ENCODE data around the gene BTK. TPM values are rescaled to one million over a fixed set of nuclear protein-coding genes. Genes with fewer than 3 reads are reported as not detected.

The BTK gene
- total RNA-seq, 2 experiments from 2014 or later, result 133 to 140 TPM

DNA sequence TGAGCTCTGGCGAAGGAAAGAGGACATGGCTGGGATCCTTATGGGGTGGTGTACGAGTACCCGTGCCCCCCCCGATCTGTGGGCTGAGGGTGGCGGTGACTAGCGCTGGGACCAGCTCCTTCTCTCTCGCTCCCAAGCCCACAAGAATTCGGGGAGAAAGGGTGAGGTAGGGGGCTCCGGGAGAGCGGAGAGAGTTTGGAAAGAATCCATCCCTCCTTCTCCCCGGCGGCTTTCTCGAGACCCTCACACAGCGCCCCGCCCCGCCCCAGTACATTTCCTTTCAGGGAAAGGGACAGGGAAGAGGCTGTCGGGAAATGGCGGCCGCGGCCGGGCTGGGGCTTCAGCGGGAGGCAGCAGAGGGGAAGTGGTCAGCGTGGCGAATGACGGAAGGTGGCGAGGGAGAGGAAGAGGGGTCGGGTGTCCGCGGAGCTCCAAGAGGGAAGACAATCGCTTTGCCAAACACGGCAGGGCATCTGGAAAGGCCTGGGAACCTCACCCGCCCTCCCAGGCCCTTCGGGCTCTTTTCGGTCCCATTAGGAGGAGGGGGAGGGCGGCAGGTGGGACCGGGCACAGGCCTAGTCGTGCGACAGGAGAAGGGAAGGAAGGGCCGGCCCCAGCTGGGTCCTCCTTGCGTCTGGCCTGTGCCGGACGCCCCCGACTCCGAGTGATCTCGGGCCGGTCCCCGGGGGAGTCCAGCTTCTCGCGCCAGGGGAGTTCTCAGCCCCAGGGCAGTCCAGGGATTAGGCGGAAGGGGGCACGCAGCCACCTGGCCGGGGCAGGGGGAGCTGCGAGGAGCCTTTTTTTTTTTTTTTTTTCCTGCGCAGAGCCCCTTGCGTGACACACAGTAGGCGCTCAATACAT lies 32.2 kb upstream of the BTK start:
- no peak overlapping the region for H3K4me3 ChIP-seq (ENCODE audit: low read depth, low read length, poor library complexity, severe bottlenecking)
- TF ChIP-seq, protein P1, sequence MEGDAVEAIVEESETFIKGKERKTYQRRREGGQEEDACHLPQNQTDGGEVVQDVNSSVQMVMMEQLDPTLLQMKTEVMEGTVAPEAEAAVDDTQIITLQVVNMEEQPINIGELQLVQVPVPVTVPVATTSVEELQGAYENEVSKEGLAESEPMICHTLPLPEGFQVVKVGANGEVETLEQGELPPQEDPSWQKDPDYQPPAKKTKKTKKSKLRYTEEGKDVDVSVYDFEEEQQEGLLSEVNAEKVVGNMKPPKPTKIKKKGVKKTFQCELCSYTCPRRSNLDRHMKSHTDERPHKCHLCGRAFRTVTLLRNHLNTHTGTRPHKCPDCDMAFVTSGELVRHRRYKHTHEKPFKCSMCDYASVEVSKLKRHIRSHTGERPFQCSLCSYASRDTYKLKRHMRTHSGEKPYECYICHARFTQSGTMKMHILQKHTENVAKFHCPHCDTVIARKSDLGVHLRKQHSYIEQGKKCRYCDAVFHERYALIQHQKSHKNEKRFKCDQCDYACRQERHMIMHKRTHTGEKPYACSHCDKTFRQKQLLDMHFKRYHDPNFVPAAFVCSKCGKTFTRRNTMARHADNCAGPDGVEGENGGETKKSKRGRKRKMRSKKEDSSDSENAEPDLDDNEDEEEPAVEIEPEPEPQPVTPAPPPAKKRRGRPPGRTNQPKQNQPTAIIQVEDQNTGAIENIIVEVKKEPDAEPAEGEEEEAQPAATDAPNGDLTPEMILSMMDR (conservative IDR thresholded peaks at IDR 0.05; ENCODE audit: low read length), result no peak
- no peak for TF ChIP-seq EZH2phosphoT487 (IDR thresholded peaks at IDR 0.05; ENCODE audit: borderline replicate concordance, low read depth, low read length)

DNA sequence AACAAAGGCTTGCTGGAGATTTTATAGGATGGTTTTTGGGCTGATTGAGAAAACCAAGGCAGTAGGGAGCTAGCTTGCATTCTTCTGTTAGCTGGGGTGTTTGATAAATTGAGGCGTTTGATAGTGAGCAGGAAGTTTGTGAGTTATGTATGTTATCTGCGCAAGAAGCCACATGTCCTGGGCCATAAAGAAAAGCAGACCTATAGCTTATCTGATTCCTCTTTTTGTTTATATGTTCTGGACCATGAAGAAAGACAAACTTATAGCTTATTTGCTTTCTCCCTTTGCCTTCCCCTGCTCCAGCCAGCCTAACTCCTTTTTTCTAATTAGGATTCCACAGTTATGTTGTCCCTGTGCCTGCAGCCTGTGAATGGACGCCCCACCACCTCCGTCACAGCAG lies 31.2 kb upstream of the BTK start:
- ChIA-PET CTCF (ENCODE audit: unreplicated experiment) (no interaction called here), POLR2A (no interaction called here)
- H3K4me2 ChIP-seq (ENCODE audit: low read length), result no peak overlapping the region
- H3K4me3 ChIP-seq (ENCODE audit: low read depth, low read length, poor library complexity, severe bottlenecking), result no peak overlapping the region
- no peak overlapping the region for H2AFZ ChIP-seq (ENCODE audit: low read length)
- no peak overlapping the region for H3K27ac ChIP-seq (ENCODE audit: low read depth, low read length, poor library complexity, severe bottlenecking)
- no peaks in the 10 kb centered on the region for H4K20me1 ChIP-seq (ENCODE audit: insufficient read depth, low read length)
- no peaks in the 10 kb centered on the region for H3K9me3 ChIP-seq (ENCODE audit: low read length)
- H3K36me3 ChIP-seq (ENCODE audit: insufficient read depth, low read length), result peaks cover 16% of the 10 kb centered on the region
- TF ChIP-seq, protein P1 (conservative IDR thresholded peaks at IDR 0.05; ENCODE audit: low read length), result no peak
- no peak for TF ChIP-seq EZH2phosphoT487 (IDR thresholded peaks at IDR 0.05; ENCODE audit: borderline replicate concordance, low read depth, low read length)
- H3K4me1 ChIP-seq (ENCODE audit: insufficient read depth, low read length, poor library complexity, severe bottlenecking), result peaks cover 12% of the 10 kb centered on the region
- no peak for DNase-seq (ENCODE audit: low spot score)
- no TSS peak for BruUV-seq (replicated peaks)
- intact Hi-C loops (cut with micrococcal nuclease; ENCODE audit: unreplicated experiment), result loop anchor here (5.0 kb wide), 1 partner anchor 175 kb away; no protein-coding TSS in a partner anchor
- H3K9me2 ChIP-seq (ENCODE audit: insufficient read depth, low read length), result no peaks in the 10 kb centered on the region
- peaks cover 13% of the 10 kb centered on the region; the same call in 1 of the 2 replicates for H3K79me2 ChIP-seq (ENCODE audit: insufficient read depth, low read depth, low read length)

More for the DNA sequence above, 32.2 kb upstream of the BTK start:
- POLR2A ChIA-PET, result no interaction called here
- intact Hi-C loops (cut with micrococcal nuclease; ENCODE audit: unreplicated experiment), result loop anchor here (5.0 kb wide), 1 partner anchor 174 kb away; no protein-coding TSS in a partner anchor
- H3K9me3 ChIP-seq (ENCODE audit: low read length), result no peaks in the 10 kb centered on the region
- H2AFZ ChIP-seq (ENCODE audit: low read length), result no peak overlapping the region
- H3K27ac ChIP-seq (ENCODE audit: low read depth, low read length, poor library complexity, severe bottlenecking), result no peak overlapping the region
- CTCF ChIA-PET (ENCODE audit: unreplicated experiment), result no interaction called here
- H3K9me2 ChIP-seq (ENCODE audit: insufficient read depth, low read length), result no peaks in the 10 kb centered on the region
- no peak overlapping the region for H3K4me2 ChIP-seq (ENCODE audit: low read length)
- H3K4me1 ChIP-seq (ENCODE audit: insufficient read depth, low read length, poor library complexity, severe bottlenecking), result peaks cover 12% of the 10 kb centered on the region
- no TSS peak for BruUV-seq (replicated peaks)
- DNase-seq (ENCODE audit: low spot score), result no peak
- H3K79me2 ChIP-seq (ENCODE audit: insufficient read depth, low read depth, low read length), result peaks cover 6% of the 10 kb centered on the region; the same call in 1 of the 2 replicates
- H3K36me3 ChIP-seq (ENCODE audit: insufficient read depth, low read length), result peaks cover 5% of the 10 kb centered on the region; the same call in 1 of the 2 replicates
- no peaks in the 10 kb centered on the region for H4K20me1 ChIP-seq (ENCODE audit: insufficient read depth, low read length)

DNA sequence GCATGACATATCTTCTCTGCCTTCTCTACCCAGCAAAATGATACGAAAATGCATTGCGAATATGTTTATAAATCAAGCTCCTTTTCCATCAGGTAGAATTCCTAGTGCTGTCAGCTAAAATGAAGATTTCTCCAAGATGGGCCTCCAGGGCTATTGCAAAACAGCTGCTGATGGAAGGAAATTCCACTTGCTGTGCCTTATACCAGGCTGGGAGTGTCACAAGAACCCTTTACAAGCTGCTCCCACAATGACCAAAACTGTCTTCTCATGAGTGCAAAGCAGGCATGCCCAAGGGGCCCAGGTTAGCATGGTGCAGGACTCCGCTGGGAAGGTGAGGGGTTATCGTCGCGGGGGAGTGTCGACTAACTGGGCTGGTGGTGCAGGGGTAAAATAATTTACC lies 30.7 kb upstream of the BTK start:
- ChIA-PET CTCF (ENCODE audit: unreplicated experiment) (no interaction called here), POLR2A (no interaction called here)
- H3K36me3 ChIP-seq (ENCODE audit: insufficient read depth, low read length), result peaks cover 21% of the 10 kb centered on the region
- no peaks in the 10 kb centered on the region for H3K9me3 ChIP-seq (ENCODE audit: low read length)
- no peak overlapping the region for H3K27ac ChIP-seq (ENCODE audit: low read depth, low read length, poor library complexity, severe bottlenecking)
- H2AFZ ChIP-seq (ENCODE audit: low read length), result no peak overlapping the region
- DNase-seq (ENCODE audit: low spot score), result no peak
- H4K20me1 ChIP-seq (ENCODE audit: insufficient read depth, low read length), result no peaks in the 10 kb centered on the region
- no TSS peak for BruUV-seq (replicated peaks)
- TF ChIP-seq, protein P1 (conservative IDR thresholded peaks at IDR 0.05; ENCODE audit: low read length), result no peak
- TF ChIP-seq EZH2phosphoT487 (IDR thresholded peaks at IDR 0.05; ENCODE audit: borderline replicate concordance, low read depth, low read length), result no peak
- H3K4me3 ChIP-seq (ENCODE audit: low read depth, low read length, poor library complexity, severe bottlenecking), result no peak overlapping the region
- no peaks in the 10 kb centered on the region for H3K9me2 ChIP-seq (ENCODE audit: insufficient read depth, low read length)
- H3K4me2 ChIP-seq (ENCODE audit: low read length), result no peak overlapping the region
- intact Hi-C loops (cut with micrococcal nuclease; ENCODE audit: unreplicated experiment), result loop anchor here (5.0 kb wide), 1 partner anchor 176 kb away; no protein-coding TSS in a partner anchor
- H3K79me2 ChIP-seq (ENCODE audit: insufficient read depth, low read depth, low read length), result peaks cover 18% of the 10 kb centered on the region; the same call in 1 of the 2 replicates
- peaks cover 12% of the 10 kb centered on the region for H3K4me1 ChIP-seq (ENCODE audit: insufficient read depth, low read length, poor library complexity, severe bottlenecking)
